ENCODE data around the gene ABCC6.
"Not testable (repeated sequence)": the region's sequence is repeated elsewhere in the genome, so short reads cannot be mapped to it uniquely, and the experiment has no call there.

ABCC6 gene

GRCh38 chr16:16240667-16241066, 17.4 kb upstream of the ABCC6 start:
- not testable (repeated sequence) for DNase-seq (ENCODE audit: low read depth); H3K4me3 ChIP-seq (ENCODE audit: low read depth, low read length)

- not testable (repeated sequence) for H3K4me3 ChIP-seq (ENCODE audit: low read depth, low read length); DNase-seq (ENCODE audit: low read depth)
These were observed 14.4 kb upstream of the ABCC6 start for GRCh38 chr16:16237738-16238137.

- DNase-seq (ENCODE audit: low read depth); H3K4me3 ChIP-seq (ENCODE audit: low read depth, low read length): not testable (repeated sequence)
These were observed 13.8 kb upstream of the ABCC6 start for GRCh38 chr16:16237071-16237470.

GRCh38 chr16:16232692-16233061, 9.4 kb upstream of the ABCC6 start:
- not testable (repeated sequence) for H3K4me3 ChIP-seq (ENCODE audit: low read depth, low read length); DNase-seq (ENCODE audit: low read depth)

- H3K4me3 ChIP-seq (ENCODE audit: low read depth, low read length) = not testable (repeated sequence)
These were observed 458 bp upstream of the ABCC6 start for GRCh38 chr16:16223662-16224241.

GRCh38 chr16:16221382-16221781, 1.9 kb downstream of the ABCC6 start:
- not testable (repeated sequence) for H3K4me3 ChIP-seq (ENCODE audit: low read depth, low read length)

More at GRCh38 chr16:16223662-16224241, 458 bp upstream of the ABCC6 start:
- not testable (repeated sequence) for DNase-seq (ENCODE audit: low read depth)

GRCh38 chr16:16220449-16220848, 2.8 kb downstream of the ABCC6 start:
- DNase-seq (ENCODE audit: low read depth); H3K4me3 ChIP-seq (ENCODE audit: low read depth, low read length): not testable (repeated sequence)

More at GRCh38 chr16:16221382-16221781, 1.9 kb downstream of the ABCC6 start:
- DNase-seq (ENCODE audit: low read depth) = not testable (repeated sequence)

- DNase-seq (ENCODE audit: low read depth); H3K4me3 ChIP-seq (ENCODE audit: low read depth, low read length): not testable (repeated sequence)
These were observed 4.5 kb downstream of the ABCC6 start for GRCh38 chr16:16218787-16219186.

- DNase-seq (ENCODE audit: low read depth); H3K4me3 ChIP-seq (ENCODE audit: low read depth, low read length): not testable (repeated sequence)
These were observed 4.9 kb downstream of the ABCC6 start for GRCh38 chr16:16218349-16218748.

GRCh38 chr16:16213863-16214293, 9.4 kb downstream of the ABCC6 start:
- not testable (repeated sequence) for DNase-seq (ENCODE audit: low read depth); H3K4me3 ChIP-seq (ENCODE audit: low read depth, low read length)

GRCh38 chr16:16211404-16211803, 11.9 kb downstream of the ABCC6 start:
- not testable (repeated sequence) for H3K4me3 ChIP-seq (ENCODE audit: low read depth, low read length); DNase-seq (ENCODE audit: low read depth)

GRCh38 chr16:16208461-16208860, 14.8 kb downstream of the ABCC6 start:
- DNase-seq (ENCODE audit: low read depth); H3K4me3 ChIP-seq (ENCODE audit: low read depth, low read length): not testable (repeated sequence)

- H3K4me3 ChIP-seq (ENCODE audit: low read depth, low read length); DNase-seq (ENCODE audit: low read depth): not testable (repeated sequence)
These were observed 15.4 kb downstream of the ABCC6 start for GRCh38 chr16:16207787-16208334.

GRCh38 chr16:16207097-16207786, 16.1 kb downstream of the ABCC6 start:
- not testable (repeated sequence) for DNase-seq (ENCODE audit: low read depth); H3K4me3 ChIP-seq (ENCODE audit: low read depth, low read length)

- DNase-seq (ENCODE audit: low read depth); H3K4me3 ChIP-seq (ENCODE audit: low read depth, low read length): not testable (repeated sequence)
These were observed 17.4 kb downstream of the ABCC6 start for GRCh38 chr16:16205864-16206263.

- not testable (repeated sequence) for DNase-seq (ENCODE audit: low read depth); H3K4me3 ChIP-seq (ENCODE audit: low read depth, low read length)
These were observed 18.7 kb downstream of the ABCC6 start for GRCh38 chr16:16204552-16204951.

GRCh38 chr16:16203494-16203893, 19.8 kb downstream of the ABCC6 start:
- not testable (repeated sequence) for H3K4me3 ChIP-seq (ENCODE audit: low read depth, low read length); DNase-seq (ENCODE audit: low read depth)

Measured in GM12864 (cell line).